Keratinocyte (primary cell): ENCODE data around the gene PLXNB1. TPM values are rescaled to one million over a fixed set of nuclear protein-coding genes. Genes with fewer than 3 reads are reported as not detected.

Experiments
- DNase-seq: peaks from one replicate; pipeline ENCODE4 v3.0.0-alpha.2; 2011; ENCODE audit warnings: low read depth, missing footprints, low spot score
- FAIRE-seq: peaks from 2 replicates; lab custom pipeline; 2011; peaks lifted over from hg19 to GRCh38; lab: Jason Lieb, UNC
- H2AFZ ChIP-seq: 2 replicates; pipeline ENCODE4 v1.6.0; 2012; ENCODE audit warnings: low read length, control low read depth, inconsistent platforms; ENCODE audit not compliant: control insufficient read depth
- H3K27ac ChIP-seq: 2 replicates; pipeline ENCODE4 v1.5.1; 2011; ENCODE audit warnings: low read length; ENCODE audit not compliant: control insufficient read depth, insufficient read depth
- H3K27me3 ChIP-seq: 3 replicates; pipeline ENCODE4 v1.6.0; 2011; ENCODE audit warnings: low read length; ENCODE audit not compliant: control insufficient read depth, insufficient read depth; ENCODE audit errors: extremely low read depth
- H3K36me3 ChIP-seq, 2 experiments: 2 replicates in 1 of 2; 3 replicates in 1 of 2; pipeline ENCODE4 v1.5.1; 2011; ENCODE audit warnings: low read length in 2 of 2, mild to moderate bottlenecking in 1 of 2; ENCODE audit not compliant: control insufficient read depth in 2 of 2, insufficient read depth in 2 of 2; ENCODE audit errors: extremely low read depth in 1 of 2
- H3K4me1 ChIP-seq: 3 replicates; pipeline ENCODE4 v1.5.1; 2011; ENCODE audit warnings: low read length; ENCODE audit not compliant: control insufficient read depth, insufficient read depth; ENCODE audit errors: extremely low read depth
- H3K4me2 ChIP-seq: 3 replicates; pipeline ENCODE4 v1.6.0; 2011; ENCODE audit warnings: low read depth, low read length; ENCODE audit not compliant: control insufficient read depth, insufficient read depth; ENCODE audit errors: extremely low read depth
- H3K4me3 ChIP-seq, 3 experiments: fragments of 200-600 bp in 1 of 3; sonication (generic) in 1 of 3; 2 replicates in 2 of 3; 3 replicates in 1 of 3; pipeline ENCODE4 v1.5.1; 2011 to 2016; ENCODE audit warnings: low read length in 3 of 3, mild to moderate bottlenecking in 3 of 3, control low read depth in 2 of 3, inconsistent platforms in 1 of 3, low read depth in 1 of 3, mixed read lengths in 1 of 3, mixed run types in 1 of 3, moderate library complexity in 1 of 3; ENCODE audit not compliant: control insufficient read depth in 2 of 3, insufficient read depth in 2 of 3; ENCODE audit errors: extremely low read depth in 1 of 3
- H3K79me2 ChIP-seq: 2 replicates; pipeline ENCODE4 v1.6.0; 2012; ENCODE audit warnings: low read length; ENCODE audit not compliant: control insufficient read depth, insufficient read depth
- H3K9ac ChIP-seq: 3 replicates; pipeline ENCODE4 v1.6.0; 2011; ENCODE audit warnings: low read length; ENCODE audit not compliant: control insufficient read depth, insufficient read depth; ENCODE audit errors: extremely low read depth
- H3K9me1 ChIP-seq: 3 replicates; pipeline ENCODE4 v1.6.0; 2011; ENCODE audit warnings: low read length; ENCODE audit not compliant: control insufficient read depth, insufficient read depth; ENCODE audit errors: extremely low read depth
- H3K9me3 ChIP-seq: 2 replicates; pipeline ENCODE4 v1.5.1; 2012; ENCODE audit warnings: low read depth, low read length; ENCODE audit not compliant: control insufficient read depth
- H4K20me1 ChIP-seq: 3 replicates; pipeline ENCODE4 v1.6.0; 2011; ENCODE audit warnings: low read length; ENCODE audit not compliant: control insufficient read depth, insufficient read depth; ENCODE audit errors: extremely low read depth
- EZH2 ChIP-seq: IDR thresholded peaks from one replicate; pipeline ENCODE4 v1.6.1; 2012; ENCODE audit warnings: inconsistent platforms, mild to moderate bottlenecking, low read length, moderate library complexity
- dilution Hi-C: fragments of 300-500 bp; cut with MboI; formaldehyde crosslinking; loops from one replicate; pipeline ENCODE4 v1.7.0; 2020; ENCODE audit warnings: low sequenced_read_pairs; ENCODE audit not compliant: extremely low pct_ligation_motif_present
- polyA plus RNA-seq, 5 experiments: library from polyadenylated mRNA; depleted of rRNA in 3 of 5; stranded (reverse) in 3 of 5; stranded (forward) in 1 of 5; unstranded in 1 of 5; fragments of >200 nt; gene quantifications; 1 replicate in 1 of 5; 2 replicates in 3 of 5; 3 replicates in 1 of 5; pipeline versions ENCODE4 v1.2.1 to v1.2.3, GENCODE V29; 2011 to 2012; ENCODE audit warnings: missing spikeins in 2 of 5, low read depth in 1 of 5, low replicate concordance in 1 of 5
- TF ChIP-seq, protein P1 (sequence below), 3 experiments: IDR thresholded peaks in 1 of 3; conservative IDR thresholded peaks in 1 of 3; optimal IDR thresholded peaks in 1 of 3; 2 replicates in 2 of 3; 3 replicates in 1 of 3; pipeline versions ENCODE3 to v1.5.1; 2011; ENCODE audit warnings: low read length in 3 of 3, mild to moderate bottlenecking in 3 of 3, moderate library complexity in 2 of 3, control low read depth in 1 of 3, inconsistent platforms in 1 of 3; ENCODE audit not compliant: insufficient read depth in 2 of 3; ENCODE audit errors: extremely low read depth in 1 of 3

The PLXNB1 gene
- polyA plus RNA-seq, 1 donor (not counting 4 experiments of a cell fraction or from before 2014, with no cell fraction given), result 83.0 TPM

DNA sequence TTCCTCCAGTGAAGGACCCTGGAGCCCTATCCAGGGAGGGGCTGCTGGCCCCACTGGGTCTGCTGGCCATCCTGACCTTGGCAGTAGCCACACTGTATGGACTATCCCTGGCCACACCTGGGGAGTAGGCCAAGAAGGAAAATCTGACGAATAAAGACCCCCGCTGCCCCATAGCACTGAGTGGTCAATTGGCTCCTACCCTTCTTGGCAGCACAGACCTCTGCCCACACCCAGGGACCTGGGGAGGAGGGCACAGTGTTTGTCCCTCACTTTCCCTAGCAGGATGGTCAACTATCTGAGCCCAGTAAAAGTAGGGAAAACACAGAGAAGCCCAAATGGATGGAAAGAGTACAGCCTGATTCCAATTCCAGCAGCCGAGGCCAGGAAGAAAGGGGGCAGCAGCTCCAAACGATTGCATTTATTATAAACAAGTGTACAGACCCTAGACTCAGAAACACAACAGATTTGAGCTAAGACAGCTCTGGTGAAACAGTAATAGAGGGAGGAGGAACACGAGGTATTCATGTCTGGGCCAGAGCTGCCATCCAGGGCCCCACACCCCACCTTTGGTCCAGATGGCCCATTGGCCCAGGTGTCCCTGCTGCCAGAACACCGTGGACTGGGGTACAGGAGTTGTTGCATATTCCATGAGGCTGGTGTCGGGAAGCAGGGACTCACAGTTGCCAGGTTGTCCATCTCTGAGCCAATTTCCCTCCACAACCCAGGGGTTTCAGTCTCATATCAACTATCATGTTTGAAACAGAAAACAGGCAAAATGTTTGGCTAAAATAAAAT is 37.8 kb upstream of the PLXNB1 start:
- dilution Hi-C loops, result no loop called here
- H3K27me3 ChIP-seq, result no peaks in the 10 kb centered on the region
- TF ChIP-seq EZH2, result no peak
- no peaks in the 10 kb centered on the region for H4K20me1 ChIP-seq
- no peak for DNase-seq
- peak overlapping the region in 1 of 3 experiments; percentile 19 for H3K4me3 ChIP-seq
- no peak for FAIRE-seq
- no peak overlapping the region for H2AFZ ChIP-seq
- peak overlapping the region; percentile 98 for H3K27ac ChIP-seq
- H3K4me2 ChIP-seq, result peak overlapping the region; percentile 63
- H3K4me1 ChIP-seq, result peaks cover 39% of the 10 kb centered on the region
- peaks cover 52% of the 10 kb centered on the region for H3K79me2 ChIP-seq
- peak overlapping the region; percentile 93 for H3K9ac ChIP-seq
- H3K36me3 ChIP-seq, result peaks cover 8 to 27% of the 10 kb centered on the region in 2 experiments
- H3K9me3 ChIP-seq, result no peaks in the 10 kb centered on the region
- H3K9me1 ChIP-seq, result no peaks in the 10 kb centered on the region

DNA sequence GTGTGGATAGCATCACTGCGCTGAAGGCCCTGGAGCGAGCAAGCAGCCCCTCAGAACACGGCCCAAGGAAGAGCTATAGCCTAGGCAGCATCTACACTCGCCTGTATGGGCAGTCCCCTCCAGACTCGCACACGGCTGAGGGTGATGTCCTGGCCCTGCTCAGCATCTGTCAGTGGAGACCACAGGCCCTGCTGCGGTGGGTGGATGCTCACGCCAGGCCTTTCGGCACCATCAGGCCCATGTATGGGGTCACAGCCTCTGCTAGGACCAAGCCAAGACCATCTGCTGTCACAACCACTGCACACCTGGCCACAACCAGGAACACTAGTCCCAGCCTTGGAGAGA is 37.2 kb upstream of the PLXNB1 start:
- H3K9me3 ChIP-seq, result no peaks in the 10 kb centered on the region
- no peak for DNase-seq
- peak overlapping the region; percentile 98 for H3K27ac ChIP-seq
- dilution Hi-C loops, result no loop called here
- no peak overlapping the region for H2AFZ ChIP-seq
- peaks cover 49% of the 10 kb centered on the region for H3K79me2 ChIP-seq
- no peak for TF ChIP-seq EZH2
- TF ChIP-seq, protein P1, sequence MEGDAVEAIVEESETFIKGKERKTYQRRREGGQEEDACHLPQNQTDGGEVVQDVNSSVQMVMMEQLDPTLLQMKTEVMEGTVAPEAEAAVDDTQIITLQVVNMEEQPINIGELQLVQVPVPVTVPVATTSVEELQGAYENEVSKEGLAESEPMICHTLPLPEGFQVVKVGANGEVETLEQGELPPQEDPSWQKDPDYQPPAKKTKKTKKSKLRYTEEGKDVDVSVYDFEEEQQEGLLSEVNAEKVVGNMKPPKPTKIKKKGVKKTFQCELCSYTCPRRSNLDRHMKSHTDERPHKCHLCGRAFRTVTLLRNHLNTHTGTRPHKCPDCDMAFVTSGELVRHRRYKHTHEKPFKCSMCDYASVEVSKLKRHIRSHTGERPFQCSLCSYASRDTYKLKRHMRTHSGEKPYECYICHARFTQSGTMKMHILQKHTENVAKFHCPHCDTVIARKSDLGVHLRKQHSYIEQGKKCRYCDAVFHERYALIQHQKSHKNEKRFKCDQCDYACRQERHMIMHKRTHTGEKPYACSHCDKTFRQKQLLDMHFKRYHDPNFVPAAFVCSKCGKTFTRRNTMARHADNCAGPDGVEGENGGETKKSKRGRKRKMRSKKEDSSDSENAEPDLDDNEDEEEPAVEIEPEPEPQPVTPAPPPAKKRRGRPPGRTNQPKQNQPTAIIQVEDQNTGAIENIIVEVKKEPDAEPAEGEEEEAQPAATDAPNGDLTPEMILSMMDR (optimal IDR thresholded peaks at IDR 0.05 in 1 of 3, IDR thresholded peaks at IDR 0.05 in 1 of 3, conservative IDR thresholded peaks at IDR 0.05 in 1 of 3; ENCODE audit: extremely low read depth in 1 of 3, insufficient read depth in 2 of 3, low read length in 3 of 3), result no peak
- H3K36me3 ChIP-seq, result peaks cover 8 to 27% of the 10 kb centered on the region in 2 experiments
- H4K20me1 ChIP-seq, result no peaks in the 10 kb centered on the region
- peaks cover 39% of the 10 kb centered on the region for H3K4me1 ChIP-seq
- peak overlapping the region; percentile 93 for H3K9ac ChIP-seq
- peak overlapping the region; percentile 63 for H3K4me2 ChIP-seq
- H3K4me3 ChIP-seq, result peak overlapping the region in 2 of 3 experiments; percentile 56 to 64
- no peaks in the 10 kb centered on the region for H3K27me3 ChIP-seq
- no peak for FAIRE-seq
- H3K9me1 ChIP-seq, result no peaks in the 10 kb centered on the region
